HG03108 (cell line): Measurements from ENCODE around the gene PARP16.
A peak's percentile ranks its signal among the peaks of the same experiment; 100 is the strongest.

Experiments
- ATAC-seq: cut with Tn5 transposase; IDR thresholded peaks from one replicate; pipeline ENCODE4 v1.9.1; 2021; ENCODE audit warnings: moderate library complexity; ENCODE audit not compliant: unreplicated experiment

PARP16 gene

GRCh38 chr15:65286704-65287519, at the start of gene PARP16:
Gene PARP16 (minus strand): TSS chr15:65286883. CDS start chr15:65286426, 457 bp downstream.
- ATAC-seq, result peak; percentile 89

DNA sequence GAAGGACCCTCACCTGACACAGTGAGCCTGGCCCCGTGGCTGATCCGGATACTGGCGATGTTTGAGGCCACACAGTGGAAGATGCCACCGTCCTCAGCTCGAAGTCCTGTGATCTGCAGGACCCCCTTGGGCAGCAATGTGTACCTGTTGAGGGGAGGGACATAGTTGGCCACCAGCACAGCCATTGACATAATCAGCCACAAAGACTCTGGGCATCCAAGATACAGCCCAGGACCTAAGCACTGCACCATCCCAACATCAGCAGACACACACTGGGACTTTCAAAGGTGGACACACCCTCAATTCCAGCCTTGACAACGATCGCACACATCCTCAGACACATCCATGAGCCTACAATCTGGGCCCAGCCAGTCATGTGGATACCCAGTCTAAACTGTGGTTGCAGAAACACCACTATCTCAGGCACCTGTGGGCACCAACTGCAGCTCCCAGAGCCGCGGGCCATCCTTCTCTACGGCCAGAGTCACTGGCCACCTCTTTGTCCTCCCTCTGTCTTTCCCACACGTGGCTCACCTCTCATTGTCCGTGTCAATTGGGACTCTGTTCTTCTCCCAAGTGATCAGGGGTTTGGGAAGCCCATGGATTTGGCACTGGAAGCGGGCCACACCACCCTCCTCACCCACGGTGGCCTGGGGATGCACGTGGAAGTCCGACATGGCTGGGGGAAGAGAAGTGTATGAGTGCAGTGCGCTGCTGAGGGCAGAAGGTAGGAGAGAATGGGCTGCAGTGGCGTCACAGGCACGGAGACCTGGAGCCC, 48.8 kb upstream of the PARP16 start:
- no peak for ATAC-seq

DNA sequence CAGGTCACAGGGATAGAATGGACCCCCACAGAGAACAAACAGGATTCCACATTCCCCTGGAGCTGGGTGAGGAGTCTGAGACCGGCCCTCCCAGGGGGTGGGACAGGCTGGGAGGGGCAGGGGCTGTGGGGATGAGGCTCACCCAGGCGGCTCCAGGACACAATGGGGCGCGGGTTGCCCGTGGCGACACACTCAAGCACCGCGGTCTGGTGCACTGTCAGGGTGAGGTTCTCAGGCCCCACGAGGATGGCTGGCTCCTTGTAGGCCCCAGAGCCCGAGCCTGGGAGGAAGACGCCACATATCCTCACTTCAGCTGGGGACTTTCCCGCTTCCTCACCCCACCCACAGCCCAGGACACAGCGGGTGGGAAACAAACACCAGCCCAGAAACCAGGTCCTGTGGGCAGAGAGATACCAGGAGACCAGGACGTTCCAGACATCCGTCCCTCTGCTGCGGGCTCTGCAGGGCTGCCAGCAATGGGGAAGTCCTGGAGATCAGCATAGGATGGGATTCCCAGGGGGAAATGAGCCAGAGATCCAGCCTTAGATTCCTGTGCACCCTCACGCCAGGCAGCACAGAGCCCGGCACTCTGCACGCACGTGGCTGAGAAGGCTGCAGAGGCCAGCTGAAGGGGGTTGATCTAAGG, 48.0 kb upstream of the PARP16 start:
- no peak for ATAC-seq

DNA sequence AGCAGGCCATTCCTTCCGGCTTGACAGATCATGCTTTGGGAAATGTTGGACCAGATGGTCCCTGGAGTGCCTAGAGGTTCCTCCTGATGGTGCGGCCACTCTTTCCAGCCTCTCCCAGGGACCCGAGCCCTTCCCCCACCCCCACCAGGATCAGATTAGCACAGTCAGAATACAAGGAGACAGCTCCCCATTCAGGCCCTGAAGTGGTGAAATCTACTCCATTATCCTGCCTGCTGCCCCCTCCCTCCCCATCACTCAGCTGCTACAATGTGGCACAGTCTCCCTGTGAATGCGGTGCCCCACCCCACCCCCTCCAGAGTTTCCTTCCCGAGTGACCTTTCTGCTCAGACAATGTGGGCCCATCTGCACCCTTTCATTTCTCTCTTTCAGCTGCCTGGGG, 47.2 kb upstream of the PARP16 start:
- no peak for ATAC-seq

- no peak for ATAC-seq
These were observed 46.6 kb upstream of the PARP16 start for GRCh38 chr15:65333148-65333820.

- no peak for ATAC-seq
These were observed 45.9 kb upstream of the PARP16 start for GRCh38 chr15:65332391-65333147.

- ATAC-seq, result no peak
These were observed 45.1 kb upstream of the PARP16 start for GRCh38 chr15:65331811-65332210.

DNA sequence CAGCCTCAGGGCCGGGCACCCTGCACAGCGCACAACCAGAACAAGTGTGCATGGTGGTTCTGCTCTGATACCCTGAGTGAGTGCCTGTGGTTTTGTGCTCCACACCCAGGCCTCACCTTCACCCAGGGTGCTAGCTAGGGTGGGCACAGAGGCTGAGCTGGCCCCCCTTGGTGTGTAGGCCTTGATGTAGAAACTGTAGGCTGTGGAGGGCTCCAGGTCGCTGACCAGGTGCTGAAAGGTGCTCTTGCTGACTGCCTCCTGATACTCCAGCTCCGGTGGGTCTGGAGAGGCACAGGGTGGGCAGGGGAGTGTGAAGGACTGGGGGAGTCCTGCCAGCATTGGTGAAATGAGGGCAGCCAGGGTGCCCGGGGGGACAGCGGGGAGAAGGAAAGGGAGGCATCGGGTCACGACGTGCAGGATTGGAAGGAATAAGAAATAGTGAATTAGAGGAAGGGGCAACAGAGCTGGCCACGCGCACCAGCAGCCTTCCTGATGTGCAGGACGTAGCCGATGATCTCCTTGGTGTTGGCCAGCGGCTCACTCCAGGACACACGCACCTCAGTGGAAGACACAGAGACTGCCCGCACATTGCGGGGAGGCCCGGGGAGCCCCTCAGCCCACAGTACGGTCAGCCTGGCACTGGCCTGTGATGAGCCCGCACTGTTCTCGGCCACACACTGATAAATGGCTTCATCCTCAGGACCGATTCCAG, 44.4 kb upstream of the PARP16 start:
- ATAC-seq, result no peak

- no peak for ATAC-seq
These were observed 43.5 kb upstream of the PARP16 start for GRCh38 chr15:65329984-65330735.

GRCh38 chr15:65329288-65329983, 42.8 kb upstream of the PARP16 start:
- ATAC-seq, result no peak

- ATAC-seq, result no peak
These were observed 42.0 kb upstream of the PARP16 start for GRCh38 chr15:65328506-65329287.

GRCh38 chr15:65327651-65328393, 41.1 kb upstream of the PARP16 start:
- no peak for ATAC-seq

- ATAC-seq, result no peak
These were observed 40.1 kb upstream of the PARP16 start for GRCh38 chr15:65326818-65327217.

DNA sequence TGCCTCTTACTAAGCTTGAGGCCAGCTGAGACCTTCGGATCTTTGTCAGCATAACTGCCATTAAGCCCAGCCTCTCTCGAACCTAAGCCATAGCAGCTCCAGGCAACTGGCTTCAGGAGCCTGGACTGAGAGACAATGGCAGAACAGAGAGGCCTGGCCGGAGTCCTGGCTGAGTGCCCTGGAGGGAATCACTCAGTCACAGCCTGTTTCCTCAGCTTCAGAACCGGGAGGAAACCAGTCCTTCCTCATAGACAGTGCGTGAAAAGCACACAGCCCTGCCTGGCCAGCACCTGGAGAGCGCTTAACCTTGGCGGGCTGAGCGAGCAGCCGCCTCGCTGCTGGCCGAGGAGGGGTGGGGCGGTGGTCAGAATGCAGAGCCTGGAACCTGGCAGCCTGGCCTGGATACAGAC, 39.4 kb upstream of the PARP16 start:
- ATAC-seq, result no peak

DNA sequence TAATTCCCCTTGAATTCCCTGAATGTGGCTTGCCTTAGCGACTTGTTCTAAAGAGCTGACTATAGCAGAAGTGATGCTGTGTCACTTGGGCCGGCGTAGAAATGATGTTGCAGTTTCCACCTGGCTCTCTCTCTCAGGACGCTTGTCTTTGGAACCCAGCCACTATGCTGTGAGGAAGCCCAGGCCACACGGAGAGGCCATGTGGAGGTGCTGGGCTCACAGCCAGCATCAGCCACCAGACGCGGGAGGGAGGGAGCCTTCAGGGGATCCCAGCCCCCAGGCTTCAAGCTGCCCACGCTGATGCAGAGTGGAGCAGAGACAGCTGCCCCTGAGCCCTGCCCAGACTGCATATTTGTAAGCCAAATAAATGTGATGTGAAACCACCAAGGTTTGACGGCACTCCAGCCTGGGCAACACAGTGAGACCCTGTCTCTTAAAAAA, 36.4 kb upstream of the PARP16 start:
- ATAC-seq, result no peak

GRCh38 chr15:65318870-65319356, 32.2 kb upstream of the PARP16 start:
- no peak for ATAC-seq
